PC-3 (cell line): ENCODE results near the gene NRG3. TPM values are rescaled to one million over a fixed set of nuclear protein-coding genes. Genes with fewer than 3 reads are reported as not detected.

Source experiments
- ATAC-seq: fragments of 200-7000 bp; cut with Tn5 transposase; 2 replicates; pipeline ENCODE4 v1.9.1; 2020; ENCODE audit warnings: mild to moderate bottlenecking, moderate library complexity
- BruUV-seq: library from RNA; stranded (reverse); fragments of 400-500 nt; replicated peaks from 2 replicates; lab custom pipeline; 2021; lab: Mats Ljungman, UMichigan
- CTCF ChIA-PET: fragments of 300-600 bp; sonication (Branson Sonifier 250); formaldehyde crosslinking; loops from one replicate; lab custom pipeline; 2022; ENCODE audit warnings: antibody characterized with exemption; lab: Charles Lee
- POLR2A ChIA-PET: fragments of 300-600 bp; sonication (Branson Sonifier 250); formaldehyde crosslinking; loops from one replicate; lab custom pipeline; 2022; ENCODE audit warnings: antibody characterized with exemption; ENCODE audit not compliant: unreplicated experiment; lab: Charles Lee
- DNase-seq: peaks from one replicate; pipeline ENCODE4 v3.0.0-alpha.2; 2015
- H2AFZ ChIP-seq: fragments of 300-600 bp; sonication (generic); 2 replicates; pipeline ENCODE4 v1.6.0; 2016; ENCODE audit warnings: antibody characterized with exemption, low read length
- H3F3A ChIP-seq: fragments of 300-600 bp; sonication (generic); one replicate; pipeline ENCODE4 v1.6.0; 2017; ENCODE audit warnings: antibody characterized with exemption, low read length, control low read depth, mild to moderate bottlenecking; ENCODE audit not compliant: unreplicated experiment
- H3K27ac ChIP-seq: fragments of 300-600 bp; sonication (generic); 2 replicates; pipeline ENCODE4 v1.5.1; 2016; ENCODE audit warnings: mild to moderate bottlenecking, low read length
- H3K27me3 ChIP-seq: fragments of 300-600 bp; sonication (generic); 2 replicates; pipeline ENCODE4 v1.6.1; 2016; ENCODE audit warnings: low read length, mixed read lengths
- H3K36me3 ChIP-seq: fragments of 300-600 bp; sonication (generic); 2 replicates; pipeline ENCODE4 v1.6.1; 2016; ENCODE audit warnings: low read depth, mixed run types, low read length, mixed read lengths
- H3K4me1 ChIP-seq: fragments of 300-600 bp; sonication (generic); 2 replicates; pipeline ENCODE4 v1.5.1; 2016; ENCODE audit warnings: low read length; ENCODE audit not compliant: insufficient read depth
- H3K4me2 ChIP-seq: fragments of 300-600 bp; sonication (generic); 2 replicates; pipeline ENCODE4 v1.6.0; 2016; ENCODE audit warnings: low read length
- H3K4me3 ChIP-seq: fragments of 300-600 bp; sonication (generic); 2 replicates; pipeline ENCODE4 v1.5.1; 2016; ENCODE audit warnings: mild to moderate bottlenecking, low read length, mixed read lengths
- H3K79me2 ChIP-seq: fragments of 300-600 bp; sonication (generic); 2 replicates; pipeline ENCODE4 v1.6.1; 2017; ENCODE audit warnings: low read length, mixed read lengths
- H3K9ac ChIP-seq: fragments of 300-600 bp; sonication (generic); 2 replicates; pipeline ENCODE4 v1.6.0; 2016; ENCODE audit warnings: mild to moderate bottlenecking, low read length
- H3K9me2 ChIP-seq: fragments of 300-600 bp; sonication (generic); replicated peaks from 2 replicates; pipeline ENCODE4 v1.6.1; 2016; ENCODE audit warnings: mixed run types, low read length, mixed read lengths
- H3K9me3 ChIP-seq: fragments of 300-600 bp; sonication (generic); 2 replicates; pipeline ENCODE4 v1.6.1; 2016; ENCODE audit warnings: low read length, mixed read lengths
- H4K20me1 ChIP-seq: fragments of 300-600 bp; sonication (generic); 2 replicates; pipeline ENCODE4 v1.6.1; 2016; ENCODE audit warnings: low read length, mixed read lengths
- CTCF ChIP-seq: fragments of 300-600 bp; sonication (generic); conservative IDR thresholded peaks from 2 replicates; pipeline ENCODE4 v1.5.1; 2017; ENCODE audit warnings: antibody characterized with exemption, low read depth, mild to moderate bottlenecking, low read length
- EZH2 ChIP-seq: fragments of 300-600 bp; sonication (generic); IDR thresholded peaks from one replicate; pipeline ENCODE4 v1.6.1; 2017; ENCODE audit warnings: antibody characterized with exemption, mild to moderate bottlenecking, low read length; ENCODE audit not compliant: unreplicated experiment
- EZH2phosphoT487 ChIP-seq: fragments of 300-600 bp; sonication (generic); IDR thresholded peaks from 2 replicates; pipeline ENCODE4 v1.6.1; 2018; ENCODE audit warnings: mild to moderate bottlenecking, antibody characterized with exemption, low read length, borderline replicate concordance
- intact Hi-C: fragments of 100-400 bp; cut with micrococcal nuclease; formaldehyde crosslinking; loops from 2 replicates; pipeline ENCODE4 v1.9.0; 2023
- total RNA-seq: library from RNA; depleted of rRNA; stranded (reverse); fragments of >200 nt; gene quantifications from 2 replicates; pipeline ENCODE4 v1.2.3, GENCODE V29; 2014

The NRG3 gene
- total RNA-seq, 1 experiment from 2014 or later, result not detected

- DNase-seq (no peak), ATAC-seq (no peak)
- Histone ChIP-seq H3K4me2 (no peak overlapping the region), H3K79me2 (no peaks in the 10 kb centered on the region), H3K27ac (no peak overlapping the region), H3K4me3 (no peak overlapping the region), H2AFZ (no peak overlapping the region), H3K9me3 (no peaks in the 10 kb centered on the region), H3K4me1 (no peaks in the 10 kb centered on the region), H3K27me3 (no peaks in the 10 kb centered on the region), H3F3A (no peaks in the 10 kb centered on the region), H3K9me2 (no peaks in the 10 kb centered on the region), H3K36me3 (no peaks in the 10 kb centered on the region), H4K20me1 (no peaks in the 10 kb centered on the region), H3K9ac (no peak overlapping the region)
- POLR2A ChIA-PET, result no interaction called here
- CTCF ChIA-PET, result no interaction called here
- no peak for TF ChIP-seq EZH2
- TF ChIP-seq CTCF, result no peak
- no peak for TF ChIP-seq EZH2phosphoT487
- no TSS peak for BruUV-seq
- intact Hi-C loops, result no loop called here
These were observed 433.6 kb downstream of the NRG3 start for GRCh38 chr10:82308641-82309040.

- intact Hi-C loops, result no loop called here
- no peaks in the 10 kb centered on the region for H3K79me2 ChIP-seq
- H2AFZ ChIP-seq, result no peak overlapping the region
- ChIA-PET CTCF (no interaction called here), POLR2A (no interaction called here)
- no peak overlapping the region for H3K4me3 ChIP-seq
- TF ChIP-seq EZH2phosphoT487 (no peak), CTCF (no peak), EZH2 (no peak)
- no peaks in the 10 kb centered on the region for H4K20me1 ChIP-seq
- DNase-seq (no peak), ATAC-seq (no peak)
- no peaks in the 10 kb centered on the region for H3F3A ChIP-seq
- H3K27ac ChIP-seq, result no peak overlapping the region
- H3K4me2 ChIP-seq, result no peak overlapping the region
- no TSS peak for BruUV-seq
- H3K27me3 ChIP-seq, result no peaks in the 10 kb centered on the region
- no peaks in the 10 kb centered on the region for H3K36me3 ChIP-seq
- no peak overlapping the region for H3K9ac ChIP-seq
- no peaks in the 10 kb centered on the region for H3K9me3 ChIP-seq
- H3K9me2 ChIP-seq, result no peaks in the 10 kb centered on the region
- no peaks in the 10 kb centered on the region for H3K4me1 ChIP-seq
These were observed 435.8 kb downstream of the NRG3 start for GRCh38 chr10:82310839-82311238.

- no peaks in the 10 kb centered on the region for H3K36me3 ChIP-seq
- ChIA-PET CTCF (no interaction called here), POLR2A (no interaction called here)
- H3K79me2 ChIP-seq, result no peaks in the 10 kb centered on the region
- TF ChIP-seq EZH2phosphoT487 (no peak), CTCF (no peak), EZH2 (no peak)
- H3F3A ChIP-seq, result no peaks in the 10 kb centered on the region
- no TSS peak for BruUV-seq
- no peak overlapping the region for H3K4me2 ChIP-seq
- intact Hi-C loops, result no loop called here
- no peak overlapping the region for H2AFZ ChIP-seq
- no peaks in the 10 kb centered on the region for H3K9me3 ChIP-seq
- H3K4me3 ChIP-seq, result no peak overlapping the region
- DNase-seq (no peak), ATAC-seq (no peak)
- no peaks in the 10 kb centered on the region for H4K20me1 ChIP-seq
- no peaks in the 10 kb centered on the region for H3K4me1 ChIP-seq
- no peak overlapping the region for H3K9ac ChIP-seq
- no peaks in the 10 kb centered on the region for H3K27me3 ChIP-seq
- H3K27ac ChIP-seq, result no peak overlapping the region
- no peaks in the 10 kb centered on the region for H3K9me2 ChIP-seq
These were observed 438.4 kb downstream of the NRG3 start for GRCh38 chr10:82313401-82313800.
